Suprapubic skin (tissue), 4 donors: Measurements from ENCODE around the gene FAR2. TPM values are rescaled to one million over a fixed set of nuclear protein-coding genes. Genes with fewer than 3 reads are reported as not detected.
A peak's percentile ranks its signal among the peaks of the same experiment; 100 is the strongest.

Experiments
- DNase-seq, 2 donors: peaks; one replicate each; pipeline ENCODE4 v3.0.0-alpha.2; 2019; ENCODE audit warnings: low spot score in 2 of 2
- H3K27ac ChIP-seq: fragments of 200-600 bp; sonication (generic); one replicate; pipeline ENCODE4 v1.5.1; 2019
- H3K27me3 ChIP-seq: fragments of 200-600 bp; sonication (generic); one replicate; pipeline ENCODE4 v1.5.1; 2019
- H3K36me3 ChIP-seq: fragments of 200-600 bp; sonication (generic); one replicate; pipeline ENCODE4 v1.5.1; 2019
- H3K4me1 ChIP-seq: fragments of 200-600 bp; sonication (generic); one replicate; pipeline ENCODE4 v1.5.1; 2019
- H3K4me3 ChIP-seq: fragments of 200-600 bp; sonication (generic); one replicate; pipeline ENCODE4 v1.5.1; 2019; ENCODE audit warnings: mild to moderate bottlenecking
- H3K9me3 ChIP-seq: fragments of 200-600 bp; sonication (generic); one replicate; pipeline ENCODE4 v1.5.1; 2019
- EP300 ChIP-seq: sonication (generic); formaldehyde crosslinking; IDR thresholded peaks from one replicate; pipeline ENCODE4 v1.6.1; 2017; ENCODE audit warnings: antibody characterized with exemption
- POLR2A ChIP-seq, 2 donors: fragments of 450-650 bp; IDR thresholded peaks; one replicate each; pipeline ENCODE4 v1.6.1; 2017; ENCODE audit warnings: antibody characterized with exemption in 2 of 2, mild to moderate bottlenecking in 2 of 2, moderate library complexity in 2 of 2
- POLR2AphosphoS5 ChIP-seq, 3 donors: sonication (generic); formaldehyde crosslinking; IDR thresholded peaks; one replicate each; pipeline ENCODE4 v1.6.1; 2017; ENCODE audit warnings: antibody characterized with exemption in 3 of 3
- WGBS: methylation state at CpG from one replicate; pipeline ENCODE4 v1.1.5; 2018; 5-methylcytosine and 5-hydroxymethylcytosine counted together
- total RNA-seq, 4 donors: library from RNA; depleted of rRNA; stranded (reverse); fragments of >200 nt; gene quantifications; one replicate each; pipeline ENCODE4 v1.1.0, GENCODE V29; 2016
- TF ChIP-seq, protein P1 (sequence below), 2 donors: fragments of 200-600 bp in 1 of 2; fragments of 450-650 bp in 1 of 2; sonication (generic) in 1 of 2; IDR thresholded peaks; one replicate each; pipeline ENCODE4 v1.5.1; 2016 to 2019; ENCODE audit warnings: antibody characterized with exemption in 2 of 2, mild to moderate bottlenecking in 1 of 2, moderate library complexity in 1 of 2

FAR2 gene
- total RNA-seq, 4 donors from 2014 or later = 20.0 to 41.8 (median 30.6) TPM

GRCh38 chr12:29241821-29242591, 92.9 kb downstream of the FAR2 start:
- Histone ChIP-seq H3K36me3 (no peaks in the 10 kb centered on the region), H3K4me1 (peaks cover 22% of the 10 kb centered on the region), H3K27me3 (no peaks in the 10 kb centered on the region), H3K27ac (peak overlapping the region; percentile 64), H3K4me3 (no peak overlapping the region), H3K9me3 (no peaks in the 10 kb centered on the region)
- DNase-seq = no peak
- whole genome bisulfite sequencing = 35% methylated on average over 7 of the region's 7 CpGs
- TF ChIP-seq, protein P1, sequence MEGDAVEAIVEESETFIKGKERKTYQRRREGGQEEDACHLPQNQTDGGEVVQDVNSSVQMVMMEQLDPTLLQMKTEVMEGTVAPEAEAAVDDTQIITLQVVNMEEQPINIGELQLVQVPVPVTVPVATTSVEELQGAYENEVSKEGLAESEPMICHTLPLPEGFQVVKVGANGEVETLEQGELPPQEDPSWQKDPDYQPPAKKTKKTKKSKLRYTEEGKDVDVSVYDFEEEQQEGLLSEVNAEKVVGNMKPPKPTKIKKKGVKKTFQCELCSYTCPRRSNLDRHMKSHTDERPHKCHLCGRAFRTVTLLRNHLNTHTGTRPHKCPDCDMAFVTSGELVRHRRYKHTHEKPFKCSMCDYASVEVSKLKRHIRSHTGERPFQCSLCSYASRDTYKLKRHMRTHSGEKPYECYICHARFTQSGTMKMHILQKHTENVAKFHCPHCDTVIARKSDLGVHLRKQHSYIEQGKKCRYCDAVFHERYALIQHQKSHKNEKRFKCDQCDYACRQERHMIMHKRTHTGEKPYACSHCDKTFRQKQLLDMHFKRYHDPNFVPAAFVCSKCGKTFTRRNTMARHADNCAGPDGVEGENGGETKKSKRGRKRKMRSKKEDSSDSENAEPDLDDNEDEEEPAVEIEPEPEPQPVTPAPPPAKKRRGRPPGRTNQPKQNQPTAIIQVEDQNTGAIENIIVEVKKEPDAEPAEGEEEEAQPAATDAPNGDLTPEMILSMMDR (IDR thresholded peaks at IDR 0.05) = no peak
- TF ChIP-seq EP300 (no peak), POLR2AphosphoS5 (IDR thresholded peaks at IDR 0.05) (no peak), POLR2A (IDR thresholded peaks at IDR 0.05) (no peak)

GRCh38 chr12:29242921-29243431, 93.9 kb downstream of the FAR2 start:
- Histone ChIP-seq H3K4me3 (no peak overlapping the region), H3K4me1 (peaks cover 22% of the 10 kb centered on the region), H3K27me3 (no peaks in the 10 kb centered on the region), H3K36me3 (no peaks in the 10 kb centered on the region), H3K9me3 (no peaks in the 10 kb centered on the region), H3K27ac (peak overlapping the region; percentile 64)
- no peak for DNase-seq
- TF ChIP-seq, protein P1 (IDR thresholded peaks at IDR 0.05) = no peak
- TF ChIP-seq POLR2A (IDR thresholded peaks at IDR 0.05) (no peak), EP300 (no peak), POLR2AphosphoS5 (IDR thresholded peaks at IDR 0.05) (no peak)
- 60% methylated on average over 4 of the region's 4 CpGs for WGBS

- WGBS = 89% methylated on average over 3 of the region's 3 CpGs
- no peaks in the 10 kb centered on the region for H3K9me3 ChIP-seq
- no peaks in the 10 kb centered on the region for H3K36me3 ChIP-seq
- no peak overlapping the region for H3K27ac ChIP-seq
- TF ChIP-seq POLR2AphosphoS5 (IDR thresholded peaks at IDR 0.05) (no peak), EP300 (no peak), POLR2A (IDR thresholded peaks at IDR 0.05) (no peak)
- H3K4me1 ChIP-seq = peaks cover 22% of the 10 kb centered on the region
- no peaks in the 10 kb centered on the region for H3K27me3 ChIP-seq
- DNase-seq = no peak
- H3K4me3 ChIP-seq = no peak overlapping the region
These were observed 95.2 kb downstream of the FAR2 start for GRCh38 chr12:29244159-29244765.

- no peak overlapping the region for H3K4me3 ChIP-seq
- no peaks in the 10 kb centered on the region for H3K9me3 ChIP-seq
- no peaks in the 10 kb centered on the region for H3K36me3 ChIP-seq
- H3K27ac ChIP-seq = no peak overlapping the region
- no peak for DNase-seq
- WGBS = 86% methylated on average over 3 of the region's 3 CpGs
- peaks cover 22% of the 10 kb centered on the region for H3K4me1 ChIP-seq
- no peaks in the 10 kb centered on the region for H3K27me3 ChIP-seq
- TF ChIP-seq, protein P1 (IDR thresholded peaks at IDR 0.05) = no peak
- no peak for TF ChIP-seq POLR2AphosphoS5 (IDR thresholded peaks at IDR 0.05)
These were observed 96.2 kb downstream of the FAR2 start for GRCh38 chr12:29245246-29245645.

GRCh38 chr12:29249930-29250329, 100.9 kb downstream of the FAR2 start:
- 95% methylated on average over 2 of the region's 2 CpGs for WGBS
- no peaks in the 10 kb centered on the region for H3K9me3 ChIP-seq
- no peaks in the 10 kb centered on the region for H3K27me3 ChIP-seq
- peaks cover 7% of the 10 kb centered on the region for H3K4me1 ChIP-seq
- H3K36me3 ChIP-seq = no peaks in the 10 kb centered on the region
- H3K4me3 ChIP-seq = no peak overlapping the region
- TF ChIP-seq EP300 (no peak), POLR2A (IDR thresholded peaks at IDR 0.05) (no peak), POLR2AphosphoS5 (IDR thresholded peaks at IDR 0.05) (no peak)
- TF ChIP-seq, protein P1 (IDR thresholded peaks at IDR 0.05) = no peak
- no peak overlapping the region for H3K27ac ChIP-seq
- no peak for DNase-seq
